ENCODE results near the gene PTF1A.

GRCh38 chr10:23194966-23195845 lies 3.1 kb downstream of the PTF1A start:
- TF ChIP-seq CTCF (IDR thresholded peaks at IDR 0.05; ENCODE audit: low read depth, low read length, missing input control) (no peak), GABPA (IDR thresholded peaks at IDR 0.05 in 1 of 2, conservative IDR thresholded peaks at IDR 0.05 in 1 of 2) (no peak), REST (IDR thresholded peaks at IDR 0.05) (no peak), MAX (IDR thresholded peaks at IDR 0.05) (no peak), JUND (IDR thresholded peaks at IDR 0.05) (no peak), SP1 (IDR thresholded peaks at IDR 0.05) (no peak), RAD21 (IDR thresholded peaks at IDR 0.05) (no peak), TAF1 (conservative IDR thresholded peaks at IDR 0.05) (no peak), NR2F2 (IDR thresholded peaks at IDR 0.05) (no peak), HNF4G (IDR thresholded peaks at IDR 0.05) (no peak), EGR1 (IDR thresholded peaks at IDR 0.05; ENCODE audit: low read depth in 2 of 2) (no peak), RXRA (IDR thresholded peaks at IDR 0.05) (no peak), FOXA2 (IDR thresholded peaks at IDR 0.05) (no peak), YY1 (IDR thresholded peaks at IDR 0.05) (no peak)
